OCI-LY3 (cell line): ENCODE measurements around the gene BRWD1.

Source experiments
- CTCF ChIP-seq: fragments of 200-600, 300-600 bp; sonication (generic); IDR thresholded peaks from 2 replicates; pipeline ENCODE4 v1.5.1; 2014; ENCODE audit warnings: antibody characterized with exemption, low read length, low read depth
- EZH2phosphoT487 ChIP-seq: fragments of 200-600 bp; shearing (Covaris generic); IDR thresholded peaks from 2 replicates; pipeline ENCODE4 v1.6.1; 2018; ENCODE audit warnings: antibody characterized with exemption, mixed run types, low read depth

- TF ChIP-seq CTCF (no peak), EZH2phosphoT487 (no peak)
Observed at GRCh38 chr21:39137248-39138178, 175.9 kb downstream of the BRWD1 start.
